IMR-90 (cell line): ENCODE results near the gene CAMK2G. TPM values are rescaled to one million over a fixed set of nuclear protein-coding genes. Genes with fewer than 3 reads are reported as not detected.

Experiments used
- ATAC-seq: fragments of 200-7000 bp; cut with Tn5 transposase; 2 replicates; pipeline ENCODE4 v1.9.1; 2020; ENCODE audit warnings: low read depth, mild to moderate bottlenecking, moderate library complexity
- BruUV-seq: library from RNA; stranded (reverse); fragments of 400-500 nt; replicated peaks from 2 replicates; lab custom pipeline; 2021; lab: Mats Ljungman, UMichigan
- CTCF ChIA-PET: fragments of 300-600 bp; formaldehyde crosslinking; extraction: SDS; loops from one replicate; lab custom pipeline; 2021; ENCODE audit warnings: antibody characterized with exemption; lab: Yijun Ruan, JAX
- POLR2A ChIA-PET: fragments of 300-600 bp; sonication (Branson Sonifier 250); formaldehyde crosslinking; loops from one replicate; lab custom pipeline; 2022; ENCODE audit warnings: antibody characterized with exemption; ENCODE audit not compliant: unreplicated experiment; lab: Charles Lee
- DNase-seq: peaks from one replicate; pipeline ENCODE4 v3.0.0; 2013
- H2AFZ ChIP-seq: replicated peaks from 2 replicates; pipeline ENCODE3; 2013; ENCODE audit warnings: low read length, mild to moderate bottlenecking; ENCODE audit not compliant: poor library complexity
- H2AK5ac ChIP-seq: 2 replicates; pipeline ENCODE4 v1.6.1; 2013; ENCODE audit warnings: low read depth, low read length, inconsistent platforms
- H2AK9ac ChIP-seq: replicated peaks from 2 replicates; pipeline ENCODE3; 2013; ENCODE audit warnings: mild to moderate bottlenecking, low read depth, low read length, moderate library complexity; ENCODE audit not compliant: poor library complexity
- H2BK120ac ChIP-seq: 2 replicates; pipeline ENCODE4 v1.6.1; 2013; ENCODE audit warnings: low read depth, low read length, inconsistent platforms
- H2BK15ac ChIP-seq: 3 replicates; pipeline ENCODE4 v1.6.1; 2013; ENCODE audit warnings: low read depth, low read length, inconsistent platforms
- H2BK20ac ChIP-seq: 2 replicates; pipeline ENCODE4 v1.6.1; 2013; ENCODE audit warnings: low read depth, mild to moderate bottlenecking, inconsistent platforms, low read length, moderate library complexity
- H2BK5ac ChIP-seq: 2 replicates; pipeline ENCODE4 v1.6.1; 2013; ENCODE audit warnings: mild to moderate bottlenecking, low read depth, low read length, inconsistent platforms; ENCODE audit not compliant: poor library complexity, severe bottlenecking
- H3K14ac ChIP-seq: replicated peaks from 2 replicates; pipeline ENCODE4 v1.6.1; 2013; ENCODE audit warnings: low read depth, low read length, inconsistent platforms
- H3K18ac ChIP-seq: 2 replicates; pipeline ENCODE4 v1.6.1; 2013; ENCODE audit warnings: low read depth, low read length, control low read depth
- H3K23ac ChIP-seq: 2 replicates; pipeline ENCODE4 v1.6.1; 2013; ENCODE audit warnings: low read depth, low read length, inconsistent platforms
- H3K27ac ChIP-seq: 2 replicates; pipeline ENCODE4 v1.5.1; 2013; ENCODE audit warnings: mild to moderate bottlenecking, control low read depth, low read length; ENCODE audit not compliant: insufficient read depth
- H3K27me3 ChIP-seq: 2 replicates; pipeline ENCODE4 v1.6.1; 2013; ENCODE audit warnings: low read length; ENCODE audit not compliant: control insufficient read depth, insufficient read depth
- H3K36me3 ChIP-seq: 2 replicates; pipeline ENCODE4 v1.6.1; 2013; ENCODE audit warnings: low read length, mixed read lengths; ENCODE audit not compliant: control insufficient read depth, insufficient read depth
- H3K4ac ChIP-seq: 2 replicates; pipeline ENCODE4 v1.6.1; 2013; ENCODE audit warnings: low read depth, low read length, inconsistent platforms
- H3K4me1 ChIP-seq: 2 replicates; pipeline ENCODE4 v1.6.1; 2013; ENCODE audit warnings: low read length, mixed read lengths; ENCODE audit not compliant: control insufficient read depth, insufficient read depth
- H3K4me2 ChIP-seq: 2 replicates; pipeline ENCODE4 v1.6.1; 2013; ENCODE audit warnings: low read depth, mild to moderate bottlenecking, control low read depth, low read length, moderate library complexity
- H3K4me3 ChIP-seq: 2 replicates; pipeline ENCODE4 v1.5.1; 2013; ENCODE audit warnings: low read depth, mild to moderate bottlenecking, control low read depth, low read length, moderate library complexity; ENCODE audit not compliant: insufficient read depth
- H3K56ac ChIP-seq: 2 replicates; pipeline ENCODE4 v1.6.1; 2013; ENCODE audit warnings: low read length, inconsistent platforms; ENCODE audit not compliant: insufficient read depth; ENCODE audit errors: extremely low read depth
- H3K79me1 ChIP-seq, 2 experiments: 2 replicates each; pipeline ENCODE4 v1.6.1; 2013; ENCODE audit warnings: low read length in 2 of 2, inconsistent platforms in 1 of 2, low read depth in 1 of 2
- H3K9ac ChIP-seq: 2 replicates; pipeline ENCODE4 v1.6.1; 2013; ENCODE audit warnings: low read depth, low read length, control low read depth
- H3K9me1 ChIP-seq: 2 replicates; pipeline ENCODE4 v1.6.1; 2013; ENCODE audit warnings: low read length, inconsistent platforms; ENCODE audit not compliant: insufficient read depth
- H3K9me3 ChIP-seq: 2 replicates; pipeline ENCODE4 v1.6.1; 2013; ENCODE audit warnings: low read length; ENCODE audit not compliant: control insufficient read depth, insufficient read depth
- H4K20me1 ChIP-seq: 2 replicates; pipeline ENCODE4 v1.6.1; 2013; ENCODE audit warnings: low read length, inconsistent platforms; ENCODE audit not compliant: insufficient read depth
- H4K5ac ChIP-seq: 2 replicates; pipeline ENCODE4 v1.6.1; 2013; ENCODE audit warnings: mild to moderate bottlenecking, low read depth, low read length, control low read depth
- H4K8ac ChIP-seq, 2 experiments: 2 replicates each; pipeline ENCODE4 v1.6.1; 2013; ENCODE audit warnings: low read depth in 2 of 2, low read length in 2 of 2, control low read depth in 1 of 2, inconsistent platforms in 1 of 2
- H4K91ac ChIP-seq: 2 replicates; pipeline ENCODE4 v1.6.1; 2013; ENCODE audit warnings: low read depth, low read length, inconsistent platforms; ENCODE audit not compliant: insufficient read depth
- MAZ ChIP-seq: IDR thresholded peaks from 2 replicates; pipeline ENCODE4 v1.6.1; 2012; ENCODE audit warnings: low read depth, mild to moderate bottlenecking, low read length, improper control_type of control experiment, moderate library complexity, borderline replicate concordance
- MXI1 ChIP-seq: IDR thresholded peaks from 2 replicates; pipeline ENCODE4 v1.6.1; 2012; ENCODE audit warnings: low read depth, mild to moderate bottlenecking, low read length, moderate library complexity, borderline replicate concordance
- NFE2L2 ChIP-seq: fragments of 150-350 bp; IDR thresholded peaks from 2 replicates; pipeline ENCODE4 v1.6.1; 2016; ENCODE audit warnings: low read depth, mild to moderate bottlenecking, low read length
- WGBS, 2 experiments: methylation state at CpG; one replicate each; pipeline versions ENCODE4 v1.1.5 to v1.1.7; 2013; ENCODE audit warnings: missing lambda C conversion rate in 2 of 2; ENCODE audit not compliant: insufficient read length in 1 of 2; ENCODE audit errors: extremely low coverage in 2 of 2; 5-methylcytosine and 5-hydroxymethylcytosine counted together
- dilution Hi-C: fragments of 300-500 bp; cut with HindIII; formaldehyde crosslinking; loops from one replicate; pipeline ENCODE4 v1.14.3; 2018; ENCODE audit warnings: low sequenced_read_pairs; ENCODE audit not compliant: unreplicated experiment
- in situ Hi-C: fragments of 300-500 bp; cut with MboI; formaldehyde crosslinking; loops from 3 replicates; pipeline ENCODE4 v1.14.3; 2019; ENCODE audit warnings: low sequenced_read_pairs, inconsistent platforms, mixed read lengths
- intact Hi-C: fragments of 100-400 bp; cut with micrococcal nuclease; formaldehyde crosslinking; loops from 2 replicates; pipeline ENCODE4 v1.10.0; 2022
- polyA plus RNA-seq, 3 experiments: library from polyadenylated mRNA; depleted of rRNA; stranded (reverse); fragments of >200 nt; gene quantifications; 2 replicates each; pipeline ENCODE4 v1.2.3, GENCODE V29; 2012; ENCODE audit warnings: low replicate concordance in 1 of 3
- total RNA-seq: library from RNA; depleted of rRNA; stranded (reverse); fragments of >200 nt; gene quantifications from 2 replicates; pipeline ENCODE4 v1.2.3, GENCODE V29; 2012
- TF ChIP-seq, protein P1 (sequence below): fragments of 150-350 bp; IDR thresholded peaks from 2 replicates; pipeline ENCODE4 v1.6.1; 2017; ENCODE audit warnings: mild to moderate bottlenecking, antibody characterized with exemption, low read length, low read depth

The CAMK2G gene
- total and polyA plus RNA-seq, 2 of the 4 experiments (the other 2 are of a cell fraction): 20.4 to 25.4 TPM

DNA sequence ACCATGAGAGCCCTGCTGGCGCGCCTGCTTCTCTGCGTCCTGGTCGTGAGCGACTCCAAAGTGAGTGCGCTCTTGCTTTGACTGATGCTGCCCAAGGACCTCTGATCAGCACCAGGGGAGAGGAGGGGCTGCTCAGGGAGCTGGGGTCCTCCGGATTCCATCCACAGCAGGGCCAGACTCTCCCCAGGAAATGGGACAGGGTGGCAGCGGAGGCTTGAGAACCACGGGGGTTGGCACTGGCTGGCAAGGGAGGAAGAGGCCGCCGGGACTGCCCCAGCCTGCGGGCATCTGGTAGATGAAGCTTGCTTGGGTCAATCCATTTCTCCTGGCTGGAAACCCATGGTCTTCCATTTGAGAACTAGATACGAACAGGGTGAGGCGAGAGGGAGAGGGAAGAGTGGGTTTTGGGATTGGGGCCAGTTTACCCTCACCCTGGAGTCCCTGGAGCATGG lies 37.2 kb upstream of the CAMK2G start:
- H2BK120ac ChIP-seq: peak overlapping the region; percentile 81
- CTCF ChIA-PET: interaction anchor here (0.6 kb wide), 1 partner anchor 25 kb away, joined by 3 read pairs; no protein-coding TSS in a partner anchor
- peak overlapping the region; percentile 66 for H3K4me3 ChIP-seq
- 5% methylated on average over 7 of the region's 14 CpGs; no CpG with 5 or more reads in 1 of the 2 experiments for WGBS, 2 experiments
- intact Hi-C loops: no loop called here
- H3K23ac ChIP-seq: peak overlapping the region; percentile 99
- in situ Hi-C loops: no loop called here
- DNase-seq (peak; percentile 43), ATAC-seq (no peak)
- peaks cover 32% of the 10 kb centered on the region for H3K9me1 ChIP-seq
- peaks cover 48% of the 10 kb centered on the region for H3K36me3 ChIP-seq
- peak overlapping the region; percentile 77 for H3K27ac ChIP-seq
- H4K8ac ChIP-seq: peak overlapping the region; percentile 30 to 86
- peaks cover 39% of the 10 kb centered on the region for H3K4me1 ChIP-seq
- peaks cover 56% of the 10 kb centered on the region for H4K20me1 ChIP-seq
- H4K91ac ChIP-seq: peak overlapping the region; percentile 93
- H3K18ac ChIP-seq: peak overlapping the region; percentile 43
- POLR2A ChIA-PET: interaction anchor here (1.0 to 3.7 kb wide), 3 partner anchors 18 to 87 kb away, joined by 4 to 34 read pairs (median 5); no protein-coding TSS in a partner anchor
- no peaks in the 10 kb centered on the region for H3K27me3 ChIP-seq
- no peaks in the 10 kb centered on the region for H3K9me3 ChIP-seq
- peaks cover 22 to 73% of the 10 kb centered on the region in 2 experiments for H3K79me1 ChIP-seq
- dilution Hi-C loops: no loop called here
- peak overlapping the region; percentile 46; the same call in 1 of the 3 replicates for H2BK15ac ChIP-seq
- H4K5ac ChIP-seq: peak overlapping the region; percentile 57
- BruUV-seq: no TSS peak
- peak overlapping the region; percentile 99 for H3K14ac ChIP-seq
- peak overlapping the region; percentile 93 for H3K4ac ChIP-seq
- H3K56ac ChIP-seq: peak overlapping the region; percentile 93
- H3K4me2 ChIP-seq: peak overlapping the region; percentile 85
- peak overlapping the region; percentile 81 for H3K9ac ChIP-seq
- TF ChIP-seq, protein P1, sequence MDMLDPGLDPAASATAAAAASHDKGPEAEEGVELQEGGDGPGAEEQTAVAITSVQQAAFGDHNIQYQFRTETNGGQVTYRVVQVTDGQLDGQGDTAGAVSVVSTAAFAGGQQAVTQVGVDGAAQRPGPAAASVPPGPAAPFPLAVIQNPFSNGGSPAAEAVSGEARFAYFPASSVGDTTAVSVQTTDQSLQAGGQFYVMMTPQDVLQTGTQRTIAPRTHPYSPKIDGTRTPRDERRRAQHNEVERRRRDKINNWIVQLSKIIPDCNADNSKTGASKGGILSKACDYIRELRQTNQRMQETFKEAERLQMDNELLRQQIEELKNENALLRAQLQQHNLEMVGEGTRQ: no peak
- TF ChIP-seq MXI1 (no peak), NFE2L2 (no peak), MAZ (no peak)
- peak overlapping the region; percentile 88 for H2AK5ac ChIP-seq
- H2BK5ac ChIP-seq: peak overlapping the region; percentile 87
- H2BK20ac ChIP-seq: peak overlapping the region; percentile 78
- H2AFZ ChIP-seq: peak overlapping the region; percentile 87
- peak overlapping the region; percentile 95 for H2AK9ac ChIP-seq
